GM19468 (cell line): ENCODE measurements around the gene NTN3.
"Not testable (repeated sequence)": the region's sequence is repeated elsewhere in the genome, so short reads cannot be mapped to it uniquely, and the experiment has no call there.

Experiments
- ATAC-seq: cut with Tn5 transposase; IDR thresholded peaks from one replicate; pipeline ENCODE4 v1.9.1; 2021; ENCODE audit warnings: mild to moderate bottlenecking, moderate library complexity, moderate number of reproducible peaks; ENCODE audit not compliant: unreplicated experiment; ENCODE audit errors: extremely low read depth

Gene NTN3

GRCh38 chr16:2471016-2471652 is at the start of gene NTN3:
Gene NTN3 (plus strand): TSS chr16:2471297. CDS start chr16:2471702, 405 bp downstream.
- ATAC-seq: no peak

GRCh38 chr16:2422123-2422867 is 48.8 kb upstream of the NTN3 start:
- ATAC-seq: no peak

GRCh38 chr16:2424061-2425007 is 46.8 kb upstream of the NTN3 start:
- ATAC-seq: no peak

GRCh38 chr16:2425008-2425518 is 46.0 kb upstream of the NTN3 start:
- ATAC-seq: no peak

GRCh38 chr16:2425825-2426430 is 45.2 kb upstream of the NTN3 start:
- ATAC-seq: no peak

GRCh38 chr16:2426941-2427361 is 44.1 kb upstream of the NTN3 start:
- ATAC-seq: no peak

GRCh38 chr16:2427526-2427925 is 43.6 kb upstream of the NTN3 start:
- ATAC-seq: no peak

GRCh38 chr16:2428051-2428783 is 42.9 kb upstream of the NTN3 start:
- ATAC-seq: no peak

GRCh38 chr16:2428784-2429033 is 42.4 kb upstream of the NTN3 start:
- ATAC-seq: peak; percentile 11

GRCh38 chr16:2429034-2429770 is 41.9 kb upstream of the NTN3 start, which contains the start of gene CCNF:
Gene CCNF (plus strand): TSS chr16:2429447. CDS start chr16:2429482, 35 bp downstream.
- ATAC-seq: peak; percentile 38

GRCh38 chr16:2429771-2430663 is 41.1 kb upstream of the NTN3 start:
- no peak for ATAC-seq

GRCh38 chr16:2432286-2432685 is 38.8 kb upstream of the NTN3 start:
- ATAC-seq: no peak

- ATAC-seq: no peak
These were observed 38.1 kb upstream of the NTN3 start for GRCh38 chr16:2432801-2433505.

- not testable (repeated sequence) for ATAC-seq
These were observed 35.9 kb upstream of the NTN3 start for GRCh38 chr16:2435236-2435635.

GRCh38 chr16:2436110-2436509 is 35.0 kb upstream of the NTN3 start:
- ATAC-seq: no peak

GRCh38 chr16:2437032-2437790 is 33.9 kb upstream of the NTN3 start:
- ATAC-seq: no peak

GRCh38 chr16:2438121-2438520 is 33.0 kb upstream of the NTN3 start:
- no peak for ATAC-seq
